Smooth muscle cell (in vitro differentiated cells): ENCODE measurements around the gene SFTPB. TPM values are rescaled to one million over a fixed set of nuclear protein-coding genes. Genes with fewer than 3 reads are reported as not detected.
"Not testable (repeated sequence)": the region's sequence is repeated elsewhere in the genome, so short reads cannot be mapped to it uniquely, and the experiment has no call there.

Experiments
- DNase-seq: peaks from one replicate; lab custom pipeline; 2025; ENCODE audit not compliant: unreplicated experiment; lab: John Stamatoyannopoulos, UW
- H2AFZ ChIP-seq: fragments of 200-600 bp; sonication (generic); 2 replicates; pipeline ENCODE4 v1.6.0; 2016; ENCODE audit warnings: antibody characterized with exemption, low read depth, mild to moderate bottlenecking
- H3F3A ChIP-seq: fragments of 200-600 bp; sonication (generic); 2 replicates; pipeline ENCODE4 v1.6.0; 2017; ENCODE audit warnings: antibody characterized with exemption, low read depth
- H3K27ac ChIP-seq: fragments of 200-600 bp; sonication (generic); 2 replicates; pipeline ENCODE4 v1.5.1; 2016; ENCODE audit warnings: low read depth, mild to moderate bottlenecking
- H3K27me3 ChIP-seq: fragments of 200-600 bp; sonication (generic); 2 replicates; pipeline ENCODE4 v1.6.1; 2016; ENCODE audit warnings: low read depth, mild to moderate bottlenecking
- H3K36me3 ChIP-seq: fragments of 200-600 bp; sonication (generic); 2 replicates; pipeline ENCODE4 v1.5.1; 2016; ENCODE audit warnings: low read depth
- H3K4me1 ChIP-seq: fragments of 200-600 bp; sonication (generic); 2 replicates; pipeline ENCODE4 v1.5.1; 2016; ENCODE audit warnings: low read depth
- H3K4me2 ChIP-seq: fragments of 200-600 bp; sonication (generic); 2 replicates; pipeline ENCODE4 v1.6.0; 2016; ENCODE audit warnings: mild to moderate bottlenecking
- H3K4me3 ChIP-seq: fragments of 200-600 bp; sonication (generic); 2 replicates; pipeline ENCODE4 v1.5.1; 2016; ENCODE audit warnings: mild to moderate bottlenecking
- H3K79me2 ChIP-seq: fragments of 200-600 bp; sonication (generic); 2 replicates; pipeline ENCODE4 v1.6.0; 2016; ENCODE audit warnings: low read depth, mild to moderate bottlenecking
- H3K9ac ChIP-seq: fragments of 200-600 bp; sonication (generic); 2 replicates; pipeline ENCODE4 v1.6.0; 2016; ENCODE audit warnings: low read depth
- H3K9me3 ChIP-seq: fragments of 200-600 bp; sonication (generic); replicated peaks from 2 replicates; pipeline ENCODE4 v1.5.1; 2016; ENCODE audit warnings: low read depth
- H4K20me1 ChIP-seq: fragments of 200-600 bp; sonication (generic); 2 replicates; pipeline ENCODE4 v1.6.0; 2016; ENCODE audit warnings: low read depth
- CTCF ChIP-seq: fragments of 200-600 bp; sonication (generic); IDR thresholded peaks from 2 replicates; pipeline ENCODE4 v1.5.1; 2017; ENCODE audit warnings: borderline replicate concordance, mild to moderate bottlenecking, antibody characterized with exemption; ENCODE audit not compliant: insufficient read depth, poor library complexity, severe bottlenecking
- WGBS: methylation state at CpG from one replicate; pipeline ENCODE4 v1.1.7; 2016; ENCODE audit warnings: low lambda C conversion rate; 5-methylcytosine and 5-hydroxymethylcytosine counted together
- polyA plus RNA-seq: library from polyadenylated mRNA; unstranded; fragments of >200 nt; fragmentation: Nextera tagmentation; extraction: Ambion mirVana; gene quantifications from 2 replicates; pipeline ENCODE4 v1.2.1, GENCODE V29; 2016
- total RNA-seq: library from RNA; depleted of rRNA; stranded (reverse); fragments of >200 nt; gene quantifications from 2 replicates; pipeline ENCODE4 v1.2.3, GENCODE V29; 2014

Gene SFTPB
- total and polyA plus RNA-seq, 2 experiments from 2014 or later, result not detected

DNA sequence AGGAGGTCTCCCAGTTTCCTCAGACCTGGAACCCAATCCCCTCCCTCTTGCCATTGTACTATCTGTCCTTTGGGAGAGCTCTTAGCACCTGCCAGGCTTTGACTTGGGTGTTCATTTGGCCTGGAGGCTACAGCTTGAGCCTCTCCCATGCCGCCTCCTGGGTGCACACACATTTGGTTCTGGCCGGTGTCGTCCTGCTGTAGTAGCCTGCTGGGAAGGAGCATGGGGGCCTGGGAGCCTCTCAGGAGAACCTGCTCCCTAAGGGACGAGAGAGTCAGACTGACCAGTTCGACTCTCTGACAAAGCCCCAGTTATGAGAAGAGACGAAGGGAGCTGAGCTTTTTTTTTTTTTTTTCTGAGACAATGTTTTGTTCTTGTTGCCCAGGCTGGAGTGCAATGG, 7.4 kb upstream of the SFTPB start:
- no peak overlapping the region for H3K4me3 ChIP-seq
- H3F3A ChIP-seq, result no peaks in the 10 kb centered on the region
- no peak overlapping the region for H2AFZ ChIP-seq
- no peak for DNase-seq
- no peaks in the 10 kb centered on the region for H3K4me1 ChIP-seq
- H3K4me2 ChIP-seq, result no peak overlapping the region
- no peaks in the 10 kb centered on the region for H3K27me3 ChIP-seq
- no peak overlapping the region for H3K9ac ChIP-seq
- no peaks in the 10 kb centered on the region for H4K20me1 ChIP-seq
- 90% methylated on average over 6 of the region's 6 CpGs for WGBS
- no peaks in the 10 kb centered on the region for H3K79me2 ChIP-seq
- no peak for TF ChIP-seq CTCF
- H3K9me3 ChIP-seq, result no peaks in the 10 kb centered on the region
- no peaks in the 10 kb centered on the region for H3K36me3 ChIP-seq
- no peak overlapping the region for H3K27ac ChIP-seq

- Histone ChIP-seq H3K9ac (no peak overlapping the region), H4K20me1 (no peaks in the 10 kb centered on the region), H3K27ac (no peak overlapping the region), H3K36me3 (no peaks in the 10 kb centered on the region), H3K9me3 (no peaks in the 10 kb centered on the region), H3K4me2 (no peak overlapping the region), H3K4me1 (no peaks in the 10 kb centered on the region), H3F3A (no peaks in the 10 kb centered on the region), H2AFZ (no peak overlapping the region), H3K4me3 (no peak overlapping the region), H3K27me3 (no peaks in the 10 kb centered on the region), H3K79me2 (no peaks in the 10 kb centered on the region)
- WGBS, result 95% methylated on average over 2 of the region's 2 CpGs
- TF ChIP-seq CTCF, result no peak
- DNase-seq, result no peak
Observed at GRCh38 chr2:85674417-85674816, 6.4 kb upstream of the SFTPB start.

DNA sequence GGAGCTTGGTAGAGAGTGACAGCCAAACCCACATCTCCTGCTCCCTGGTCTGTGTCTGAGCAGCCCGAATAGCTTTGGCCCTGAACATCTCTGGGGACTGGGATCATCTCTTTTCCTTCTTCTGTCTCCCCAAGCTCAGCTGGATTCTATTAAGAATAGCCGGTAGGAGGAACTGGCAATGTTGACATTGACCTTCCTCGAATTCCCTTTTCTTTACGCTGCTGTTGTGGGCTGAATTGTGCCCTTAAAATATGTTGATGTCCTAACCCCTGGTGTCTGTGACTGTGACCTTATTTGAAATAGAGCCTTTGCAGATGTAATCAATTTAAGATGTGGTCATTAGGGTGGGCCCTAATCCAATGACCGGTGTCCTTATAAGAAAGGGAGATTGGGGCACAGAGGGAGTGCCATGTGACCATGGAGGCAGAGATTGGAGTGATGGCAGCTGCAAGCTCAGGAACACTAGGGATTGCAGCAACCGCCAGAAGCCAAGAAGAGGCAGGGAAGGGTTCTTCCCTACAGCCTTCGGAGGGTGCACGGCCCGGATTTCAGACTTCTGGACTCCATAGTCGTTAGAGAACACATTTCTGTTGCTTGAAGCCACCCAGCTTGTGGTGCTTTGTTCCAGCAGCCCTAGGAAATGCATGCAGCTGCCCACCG, 5.8 kb upstream of the SFTPB start:
- Histone ChIP-seq H3K4me2 (no peak overlapping the region), H3K9ac (no peak overlapping the region), H3K36me3 (no peaks in the 10 kb centered on the region), H3K4me3 (no peak overlapping the region), H3K27ac (no peak overlapping the region), H3K9me3 (no peaks in the 10 kb centered on the region), H2AFZ (no peak overlapping the region), H4K20me1 (no peaks in the 10 kb centered on the region), H3F3A (no peaks in the 10 kb centered on the region), H3K79me2 (no peaks in the 10 kb centered on the region), H3K4me1 (no peaks in the 10 kb centered on the region), H3K27me3 (no peaks in the 10 kb centered on the region)
- DNase-seq, result no peak
- TF ChIP-seq CTCF, result no peak
- 87% methylated on average over 11 of the region's 11 CpGs for WGBS

DNA sequence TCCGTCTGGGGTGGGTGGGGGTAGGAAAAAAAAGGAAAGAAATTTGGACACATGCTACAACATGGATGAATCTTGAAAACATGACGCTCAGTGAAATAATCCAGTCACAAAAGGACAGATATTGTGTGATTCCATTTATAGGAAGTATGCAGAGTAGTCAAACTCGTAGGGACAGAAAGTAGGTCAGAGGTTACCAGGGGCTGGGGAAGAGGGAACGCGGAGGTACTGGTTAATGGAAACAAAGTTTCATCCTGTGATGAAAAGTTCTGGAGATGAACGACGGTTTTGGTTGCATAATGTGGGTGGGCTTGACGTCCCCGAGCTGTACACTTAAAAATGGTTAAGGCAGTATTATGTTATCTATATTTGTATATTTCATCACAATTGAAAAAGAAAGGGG, 4.5 kb upstream of the SFTPB start:
- Histone ChIP-seq H3K27me3 (no peaks in the 10 kb centered on the region), H3K9me3 (no peaks in the 10 kb centered on the region), H3K4me2 (no peak overlapping the region)

GRCh38 chr2:85670416-85670815, 2.4 kb upstream of the SFTPB start:
- not testable (repeated sequence) for H3K4me2 ChIP-seq, DNase-seq, H3K9me3 ChIP-seq, H2AFZ ChIP-seq, H3K79me2 ChIP-seq, H4K20me1 ChIP-seq, H3K27ac ChIP-seq, H3K36me3 ChIP-seq, H3K4me1 ChIP-seq, H3K9ac ChIP-seq, H3K4me3 ChIP-seq, H3F3A ChIP-seq, H3K27me3 ChIP-seq
- 90% methylated on average over 13 of the region's 13 CpGs for WGBS

More for the DNA sequence above, 4.5 kb upstream of the SFTPB start:
- no peak for TF ChIP-seq CTCF
- Histone ChIP-seq H3K36me3 (no peaks in the 10 kb centered on the region), H4K20me1 (no peaks in the 10 kb centered on the region), H3K79me2 (no peaks in the 10 kb centered on the region), H3K4me1 (no peaks in the 10 kb centered on the region), H3F3A (no peaks in the 10 kb centered on the region), H3K27ac (no peak overlapping the region), H3K9ac (no peak overlapping the region), H3K4me3 (no peak overlapping the region), H2AFZ (no peak overlapping the region)
- no peak for DNase-seq
- WGBS, result 89% methylated on average over 9 of the region's 9 CpGs
